A673 (cell line): ENCODE measurements around the gene CELSR1.

Experiments used
- EZH2 ChIP-seq: fragments of 200-600 bp; sonication (generic); IDR thresholded peaks from 2 replicates; pipeline ENCODE4 v1.6.1; 2017; ENCODE audit warnings: borderline replicate concordance, low read depth, mild to moderate bottlenecking, mixed read lengths, antibody characterized with exemption, low read length; ENCODE audit not compliant: poor library complexity, severe bottlenecking
- TF ChIP-seq, protein P1 (sequence below): fragments of 300-800, 200-600 bp; sonication (generic); conservative IDR thresholded peaks from 2 replicates; pipeline ENCODE4 v1.5.1; 2017; ENCODE audit warnings: low read depth, mild to moderate bottlenecking, antibody characterized with exemption, low read length, moderate library complexity, mixed read lengths

GRCh38 chr22:46490538-46490937 is 46.9 kb downstream of the CELSR1 start:
- TF ChIP-seq, protein P1, sequence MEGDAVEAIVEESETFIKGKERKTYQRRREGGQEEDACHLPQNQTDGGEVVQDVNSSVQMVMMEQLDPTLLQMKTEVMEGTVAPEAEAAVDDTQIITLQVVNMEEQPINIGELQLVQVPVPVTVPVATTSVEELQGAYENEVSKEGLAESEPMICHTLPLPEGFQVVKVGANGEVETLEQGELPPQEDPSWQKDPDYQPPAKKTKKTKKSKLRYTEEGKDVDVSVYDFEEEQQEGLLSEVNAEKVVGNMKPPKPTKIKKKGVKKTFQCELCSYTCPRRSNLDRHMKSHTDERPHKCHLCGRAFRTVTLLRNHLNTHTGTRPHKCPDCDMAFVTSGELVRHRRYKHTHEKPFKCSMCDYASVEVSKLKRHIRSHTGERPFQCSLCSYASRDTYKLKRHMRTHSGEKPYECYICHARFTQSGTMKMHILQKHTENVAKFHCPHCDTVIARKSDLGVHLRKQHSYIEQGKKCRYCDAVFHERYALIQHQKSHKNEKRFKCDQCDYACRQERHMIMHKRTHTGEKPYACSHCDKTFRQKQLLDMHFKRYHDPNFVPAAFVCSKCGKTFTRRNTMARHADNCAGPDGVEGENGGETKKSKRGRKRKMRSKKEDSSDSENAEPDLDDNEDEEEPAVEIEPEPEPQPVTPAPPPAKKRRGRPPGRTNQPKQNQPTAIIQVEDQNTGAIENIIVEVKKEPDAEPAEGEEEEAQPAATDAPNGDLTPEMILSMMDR: no peak
- no peak for TF ChIP-seq EZH2
